ENCODE measurements around the gene AGAP1. TPM values are rescaled to one million over a fixed set of nuclear protein-coding genes. Genes with fewer than 3 reads are reported as not detected.

Gene AGAP1
- total RNA-seq, 1 experiment from 2014 or later, result 25.8 TPM

- Mint-ChIP-seq H3K9me3 (peaks cover 8 to 14% of the 10 kb centered on the region in 2 experiments), H3K27me3 (ENCODE audit: low read depth) (peaks cover 2% of the 10 kb centered on the region; the same call in 1 of the 2 replicates), H3K36me3 (ENCODE audit: insufficient read depth in 1 of 3, low read depth in 3 of 3) (peaks cover 6 to 19% (median 14%) of the 10 kb centered on the region in 3 experiments; a peak in 6 of 7 replicates), H3K27ac (no peak overlapping the region), H3K4me1 (peaks cover 33 to 49% of the 10 kb centered on the region in 2 experiments), H3K4me3 (no peak overlapping the region)
- no peak overlapping the region for H3K4me2 ChIP-seq (ENCODE audit: insufficient read depth, insufficient read length, low read length)
- no peak overlapping the region for H2BK15ac ChIP-seq (ENCODE audit: low read depth, low read length)
- no peaks in the 10 kb centered on the region for H3K9me3 ChIP-seq (ENCODE audit: control insufficient read depth, low read depth, low read length)
- H3T11ph ChIP-seq (ENCODE audit: low read length), result no peak overlapping the region
- no peak overlapping the region for H3K56ac ChIP-seq (ENCODE audit: insufficient read length, low read depth, low read length)
- no peak overlapping the region for H4K8ac ChIP-seq (replicated peaks; ENCODE audit: insufficient read length, low read depth, low read length)
- no peaks in the 10 kb centered on the region for H3K27me3 ChIP-seq (ENCODE audit: insufficient read depth, low read length)
- no peak overlapping the region for H3K14ac ChIP-seq (ENCODE audit: insufficient read depth, low read length)
- H3K23ac ChIP-seq (ENCODE audit: insufficient read length, low read depth, low read length), result no peak overlapping the region
- peaks cover 5% of the 10 kb centered on the region; the same call in 1 of the 2 replicates for H3K79me2 ChIP-seq (ENCODE audit: insufficient read depth, low read length)
- H2BK120ac ChIP-seq (ENCODE audit: low read depth, low read length, poor library complexity, severe bottlenecking), result no peak overlapping the region
- TF ChIP-seq CTCF (conservative IDR thresholded peaks at IDR 0.05), result no peak
- peaks cover 14% of the 10 kb centered on the region; the same call in 1 of the 2 replicates for H3K4me1 ChIP-seq (ENCODE audit: insufficient read depth, low read length)
- H2BK12ac ChIP-seq (ENCODE audit: insufficient read length, low read depth, low read length), result no peak overlapping the region
- H2AK5ac ChIP-seq (ENCODE audit: insufficient read length, low read length), result no peak overlapping the region
- H2BK20ac ChIP-seq (ENCODE audit: low read depth, low read length, poor library complexity, severe bottlenecking), result no peak overlapping the region
- no peak overlapping the region for H3K18ac ChIP-seq (ENCODE audit: insufficient read length, low read depth, low read length)
- no peak overlapping the region for H4K91ac ChIP-seq (ENCODE audit: insufficient read length, low read depth, low read length)
- no peak overlapping the region for H4K5ac ChIP-seq (ENCODE audit: insufficient read length, low read depth, low read length)
- H2BK5ac ChIP-seq (ENCODE audit: insufficient read length, low read length), result no peak overlapping the region
- H3K9ac ChIP-seq (ENCODE audit: extremely low read depth, insufficient read length, low read length), result no peak overlapping the region
- H2AFZ ChIP-seq (ENCODE audit: low read length), result no peak overlapping the region
- no peaks in the 10 kb centered on the region for H4K20me1 ChIP-seq (ENCODE audit: control insufficient read depth, insufficient read depth, insufficient read length)
- no peak for DNase-seq
- no peak overlapping the region for H3K4ac ChIP-seq (ENCODE audit: low read depth, low read length)
- no CpG with 5 or more reads among the region's 7 CpGs for WGBS (ENCODE audit: extremely low coverage, insufficient read length, low lambda C conversion rate)
- no peaks in the 10 kb centered on the region for H3K23me2 ChIP-seq (ENCODE audit: insufficient read length, low read depth, low read length, poor library complexity, severe bottlenecking)
- H3K79me1 ChIP-seq (ENCODE audit: insufficient read depth, low read depth, low read length, poor library complexity, severe bottlenecking), result peaks cover 10% of the 10 kb centered on the region
- no peak overlapping the region for H3K27ac ChIP-seq (ENCODE audit: insufficient read length, low read depth, low read length)
Observed at GRCh38 chr2:235698491-235698890, 204.6 kb downstream of the AGAP1 start.

Measured in H9 (cell line).